NCI-H1417 treated with DMSO at 0.1 percent for 48 hours (cell line): ENCODE data around the gene EEFSEC.
A peak's percentile ranks its signal among the peaks of the same experiment; 100 is the strongest.
"Not testable (repeated sequence)": the region's sequence is repeated elsewhere in the genome, so short reads cannot be mapped to it uniquely, and the experiment has no call there.

Experiments used
- DNase-seq: peaks from one replicate; lab custom pipeline; 2025; lab: John Stamatoyannopoulos, UW

Gene EEFSEC

DNA sequence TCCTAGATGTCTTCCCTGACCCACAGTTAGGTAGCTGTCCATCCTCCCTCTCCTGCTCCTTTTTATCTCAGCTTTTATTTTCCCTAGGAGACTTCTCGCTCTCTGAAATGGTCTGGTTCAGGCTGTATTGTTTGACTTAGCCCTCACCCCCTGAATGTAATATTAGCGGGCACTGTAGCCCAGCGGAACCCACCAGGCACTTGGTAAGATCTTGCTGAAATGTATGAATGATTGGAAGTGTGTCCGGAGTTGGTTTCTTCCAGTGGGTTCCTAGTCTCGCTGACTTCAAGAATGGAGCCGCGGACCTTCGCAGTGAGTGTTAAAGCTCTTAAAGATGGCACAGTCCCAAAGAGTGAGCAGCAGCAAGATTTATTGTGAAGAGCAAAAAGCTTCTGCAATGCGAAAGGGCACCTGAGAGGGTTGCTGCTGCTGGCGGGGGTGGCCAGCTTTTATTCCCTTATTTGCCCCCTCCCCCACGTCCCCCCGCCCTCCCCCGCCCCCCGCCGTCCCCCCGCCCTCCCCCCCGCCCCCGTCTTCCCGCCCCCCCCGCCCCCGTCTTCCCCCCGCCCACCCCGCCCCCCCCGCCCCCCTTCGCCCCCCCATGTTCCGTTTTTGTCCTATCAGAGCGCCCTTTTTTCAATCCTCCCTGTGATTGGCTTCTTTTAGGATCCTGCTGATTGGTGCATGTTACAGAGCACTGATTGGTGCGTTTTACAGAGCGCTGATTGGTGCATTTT lies 694 bp upstream of the EEFSEC start:
- DNase-seq = no peak

DNA sequence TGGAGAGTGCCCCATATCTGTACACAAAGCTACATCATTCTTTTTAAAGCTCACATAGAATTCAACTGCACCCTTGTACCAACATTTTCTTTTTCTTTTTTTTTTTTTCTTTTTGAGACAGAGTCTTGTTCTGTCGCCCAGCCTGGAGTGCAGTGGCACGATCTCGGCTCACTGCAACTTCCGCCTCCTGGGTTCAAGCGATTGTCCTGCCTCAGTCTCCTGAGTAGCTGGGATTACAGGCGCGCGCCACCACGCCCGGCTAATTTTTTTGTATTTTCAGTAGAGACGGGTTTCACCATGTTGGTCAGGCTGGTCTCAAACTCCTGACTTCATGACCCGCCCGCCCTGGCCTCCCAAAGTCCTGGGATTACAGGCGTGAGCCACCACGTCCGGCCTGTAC lies 1.1 kb downstream of the EEFSEC start:
- not testable (repeated sequence) for DNase-seq

DNA sequence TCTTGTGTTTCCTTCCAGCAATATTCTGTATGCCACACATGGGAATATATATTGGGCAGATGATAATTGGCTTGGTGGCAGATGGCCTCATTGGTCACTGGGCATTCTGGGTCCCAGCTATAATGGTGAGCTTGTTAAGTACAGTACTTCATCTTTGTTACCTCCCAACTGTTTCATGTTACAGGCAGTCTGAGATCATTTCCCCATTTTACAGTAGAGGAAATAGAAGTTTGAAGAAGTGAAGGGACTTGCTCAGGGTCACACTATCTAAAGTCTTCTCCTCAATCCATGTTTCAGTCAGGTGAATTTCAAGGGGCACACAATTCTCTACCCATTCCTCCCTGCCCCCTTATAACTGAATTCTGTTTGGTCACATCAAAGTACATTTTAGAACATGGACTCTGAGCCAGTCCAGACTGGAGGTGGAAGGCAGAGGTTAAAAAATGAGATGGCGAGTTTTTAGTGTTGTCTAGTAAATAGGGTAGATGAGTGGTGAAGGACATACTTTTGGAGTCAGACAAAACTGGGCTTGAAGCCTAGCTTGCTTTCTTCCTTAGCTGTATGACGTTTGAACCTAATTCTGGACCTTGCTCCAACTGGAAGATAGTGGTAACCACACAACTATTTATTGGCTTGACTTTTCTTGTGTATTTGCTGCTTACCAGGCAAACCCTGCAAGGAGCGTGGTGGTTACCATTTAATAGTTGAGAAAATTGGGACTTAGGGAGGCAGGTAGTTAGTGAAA lies 2.5 kb downstream of the EEFSEC start:
- DNase-seq = no peak

DNA sequence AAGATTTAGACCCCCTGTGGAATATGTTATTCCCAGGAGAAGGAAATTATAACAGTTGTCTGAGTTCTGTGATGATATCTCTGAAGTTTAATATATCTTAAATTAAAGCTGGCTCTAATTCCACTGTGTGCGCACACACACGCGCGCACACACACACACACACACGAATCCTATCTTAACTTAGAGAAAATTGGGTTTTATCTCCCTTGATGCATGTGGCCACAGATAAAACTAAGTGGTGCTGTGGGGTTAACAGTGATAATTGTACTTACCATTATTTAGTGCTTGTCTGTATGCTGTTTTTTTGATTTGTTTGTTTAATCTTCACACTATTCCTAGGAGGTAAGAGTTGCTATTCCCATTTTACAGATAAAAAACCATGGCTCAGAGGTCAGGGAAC lies 7.4 kb downstream of the EEFSEC start:
- DNase-seq = no peak

DNA sequence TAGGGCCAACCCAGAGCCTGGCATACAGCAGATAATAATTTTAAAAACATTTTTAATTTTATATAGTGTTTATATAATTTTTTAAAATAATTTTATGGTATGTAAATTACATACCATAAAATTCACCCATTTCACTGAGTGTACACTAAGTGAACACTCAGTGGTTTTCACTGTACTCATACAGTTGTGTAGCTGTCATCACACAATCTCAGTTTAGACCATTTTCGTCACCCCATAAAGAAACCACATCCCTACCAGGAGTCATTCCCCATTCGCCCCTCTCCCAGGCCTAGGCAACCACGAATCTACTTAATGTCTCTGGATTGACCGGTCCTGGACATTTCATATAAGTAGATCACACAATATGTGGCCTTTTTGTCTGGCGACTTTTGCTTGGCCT lies 10.2 kb downstream of the EEFSEC start:
- DNase-seq = no peak

DNA sequence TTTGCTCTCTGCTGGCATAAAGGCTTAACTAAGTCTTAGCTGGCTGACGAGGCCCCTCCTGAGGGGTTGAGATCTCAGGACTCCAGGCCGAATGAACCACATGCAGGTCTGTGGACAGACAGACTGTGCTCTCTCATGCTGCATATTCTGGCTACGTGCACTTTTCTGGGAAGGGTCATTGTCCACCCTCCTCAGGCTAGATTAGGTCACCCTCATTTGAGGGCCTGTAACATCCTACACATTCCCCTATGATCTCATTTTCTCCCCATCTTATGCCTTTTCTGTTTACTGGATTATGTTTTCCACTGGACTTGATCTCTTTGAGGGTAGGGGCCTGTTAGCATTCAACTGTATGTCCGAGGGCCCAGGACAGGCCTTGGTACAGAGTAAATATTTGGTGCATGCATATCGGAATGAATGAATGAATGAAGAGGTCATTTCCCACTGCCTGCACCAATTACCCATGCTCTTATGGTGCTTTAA lies 13.7 kb downstream of the EEFSEC start:
- DNase-seq = no peak

DNA sequence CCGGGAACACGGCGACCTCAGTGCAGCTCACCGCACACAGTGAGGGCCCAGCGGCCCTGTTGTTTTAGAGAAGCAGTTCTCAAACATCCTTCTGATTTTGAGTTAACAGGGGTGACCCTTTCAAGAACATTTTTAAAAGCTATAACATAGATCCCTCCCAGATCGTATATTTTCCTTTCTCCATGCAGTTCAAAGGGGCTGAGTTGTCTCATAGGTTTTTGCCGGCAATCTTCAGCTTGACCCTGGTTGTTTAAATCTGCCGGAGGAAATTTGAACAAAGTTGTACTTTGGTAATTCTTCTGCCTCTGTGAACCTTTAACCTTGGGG lies 14.3 kb downstream of the EEFSEC start:
- DNase-seq = no peak

DNA sequence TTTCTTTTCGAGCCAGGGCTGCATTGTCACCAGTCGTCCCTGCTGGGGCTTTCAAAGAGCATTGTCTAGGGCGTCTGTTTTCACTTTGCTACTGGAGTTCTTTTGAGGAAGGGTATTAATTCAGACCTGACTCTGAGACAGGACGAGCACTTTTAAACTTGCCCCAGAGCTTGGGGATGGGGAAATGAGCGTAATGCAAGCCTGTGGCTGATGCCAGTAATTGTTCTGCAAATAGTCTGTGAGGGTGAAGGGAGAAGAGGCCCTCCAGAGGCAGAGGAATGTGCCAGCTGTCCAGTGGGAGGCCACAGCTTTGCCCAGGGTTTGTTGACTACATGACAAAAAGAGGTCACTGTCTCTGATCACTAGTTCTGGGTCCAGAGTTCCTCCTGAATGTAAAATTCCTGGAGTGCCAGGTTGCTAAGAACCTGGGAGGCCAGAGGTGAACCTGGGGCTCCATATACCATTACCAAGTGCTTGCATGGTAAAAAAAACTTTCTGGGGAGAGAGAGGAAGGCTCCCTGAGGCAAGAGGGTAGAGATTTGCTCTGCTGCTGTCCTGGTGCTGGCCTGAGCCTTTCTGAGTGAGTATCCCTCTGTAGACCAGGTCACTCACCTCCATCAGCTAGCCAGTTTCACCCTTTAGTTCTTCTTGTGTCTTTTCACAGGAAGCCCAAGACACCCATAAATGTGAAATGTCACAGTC lies 14.8 kb downstream of the EEFSEC start:
- DNase-seq = no peak

DNA sequence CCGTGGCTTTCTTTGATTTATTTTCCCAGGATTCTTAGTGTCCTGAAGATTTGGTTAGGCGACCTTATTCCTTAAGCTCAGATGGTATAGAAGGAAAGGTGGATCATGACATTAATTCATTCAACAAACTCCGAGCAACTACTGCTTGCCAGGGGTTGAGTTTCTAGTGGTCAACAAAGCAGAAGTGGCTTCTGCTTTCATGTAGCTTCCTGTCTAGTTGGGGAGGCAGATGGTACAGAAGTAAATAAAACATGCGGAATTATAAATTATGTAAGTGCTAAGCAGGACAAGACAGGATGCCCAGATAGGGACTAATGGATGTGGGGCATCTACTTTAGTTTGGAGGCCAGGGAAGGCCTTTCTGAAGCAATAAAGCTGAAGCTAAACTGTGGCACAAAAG lies 15.6 kb downstream of the EEFSEC start:
- DNase-seq = no peak

DNA sequence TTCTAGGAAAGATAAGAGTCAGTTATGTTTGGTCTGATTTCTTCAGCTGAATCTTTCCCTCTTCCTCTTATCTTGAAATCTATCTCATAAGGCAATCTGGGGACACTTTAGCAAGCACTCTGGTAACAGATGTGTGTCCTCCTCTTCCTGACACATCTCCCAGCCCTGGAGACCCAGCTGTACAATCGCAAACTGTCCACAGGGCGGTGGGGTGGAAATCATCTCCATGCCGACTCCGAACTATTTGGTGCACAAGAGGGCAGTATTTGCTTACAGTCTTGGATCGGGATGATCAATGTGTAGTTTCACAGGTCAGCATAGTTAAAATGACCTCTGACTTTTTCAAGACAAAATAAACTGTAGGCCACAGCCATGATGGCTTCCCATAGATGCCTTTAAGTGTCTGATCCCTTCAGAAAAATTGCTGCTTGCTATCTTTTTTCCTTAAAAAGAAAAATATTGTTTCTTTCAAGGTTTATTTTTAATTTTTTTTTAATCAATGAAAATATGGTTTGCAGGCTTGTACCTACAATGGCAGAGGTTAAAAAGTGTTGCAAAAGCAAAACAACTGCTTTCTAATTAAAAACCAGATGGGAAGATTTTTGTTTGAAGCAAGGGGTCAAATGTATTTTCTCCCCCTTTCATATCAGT lies 17.7 kb downstream of the EEFSEC start:
- peak; percentile 74 for DNase-seq

DNA sequence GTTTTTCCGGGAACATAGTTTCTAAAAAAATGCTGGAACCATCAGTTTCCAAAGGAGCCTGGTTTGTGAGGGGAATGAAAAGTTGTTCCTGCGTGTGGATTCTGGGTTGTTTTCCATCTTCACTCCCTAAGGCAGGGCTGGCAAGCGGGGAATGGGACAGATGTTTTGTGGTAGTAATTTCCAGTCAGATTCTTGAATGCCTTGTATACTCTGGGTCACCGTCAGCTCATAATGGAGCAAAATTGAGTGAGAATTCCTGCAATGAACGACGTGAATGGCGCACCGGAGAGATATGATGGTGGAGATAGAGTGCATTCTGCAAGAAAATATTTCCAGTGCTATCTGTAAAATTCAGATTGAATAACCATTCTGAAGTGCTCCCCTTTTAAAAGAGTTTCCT lies 19.9 kb downstream of the EEFSEC start:
- DNase-seq = no peak

DNA sequence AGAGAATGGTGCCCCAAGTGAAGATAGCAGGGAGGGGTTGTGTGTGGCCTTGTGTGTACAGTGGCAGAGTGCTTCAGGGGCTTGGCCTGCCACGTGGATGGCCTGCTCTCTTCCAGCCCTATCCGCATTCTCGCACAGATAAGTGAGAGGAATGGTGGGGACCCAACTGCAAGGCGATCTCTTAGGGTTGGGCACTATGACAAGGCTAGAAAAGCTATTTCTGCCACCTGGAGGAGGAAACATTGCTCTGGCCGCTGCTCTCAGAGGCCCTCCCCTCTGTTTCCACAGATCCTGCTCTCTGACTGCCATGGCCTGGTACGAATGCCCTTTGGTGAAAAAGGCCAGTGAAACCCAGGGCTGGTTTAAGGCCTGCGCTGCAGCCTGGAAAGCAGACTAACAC lies 20.6 kb downstream of the EEFSEC start:
- no peak for DNase-seq

DNA sequence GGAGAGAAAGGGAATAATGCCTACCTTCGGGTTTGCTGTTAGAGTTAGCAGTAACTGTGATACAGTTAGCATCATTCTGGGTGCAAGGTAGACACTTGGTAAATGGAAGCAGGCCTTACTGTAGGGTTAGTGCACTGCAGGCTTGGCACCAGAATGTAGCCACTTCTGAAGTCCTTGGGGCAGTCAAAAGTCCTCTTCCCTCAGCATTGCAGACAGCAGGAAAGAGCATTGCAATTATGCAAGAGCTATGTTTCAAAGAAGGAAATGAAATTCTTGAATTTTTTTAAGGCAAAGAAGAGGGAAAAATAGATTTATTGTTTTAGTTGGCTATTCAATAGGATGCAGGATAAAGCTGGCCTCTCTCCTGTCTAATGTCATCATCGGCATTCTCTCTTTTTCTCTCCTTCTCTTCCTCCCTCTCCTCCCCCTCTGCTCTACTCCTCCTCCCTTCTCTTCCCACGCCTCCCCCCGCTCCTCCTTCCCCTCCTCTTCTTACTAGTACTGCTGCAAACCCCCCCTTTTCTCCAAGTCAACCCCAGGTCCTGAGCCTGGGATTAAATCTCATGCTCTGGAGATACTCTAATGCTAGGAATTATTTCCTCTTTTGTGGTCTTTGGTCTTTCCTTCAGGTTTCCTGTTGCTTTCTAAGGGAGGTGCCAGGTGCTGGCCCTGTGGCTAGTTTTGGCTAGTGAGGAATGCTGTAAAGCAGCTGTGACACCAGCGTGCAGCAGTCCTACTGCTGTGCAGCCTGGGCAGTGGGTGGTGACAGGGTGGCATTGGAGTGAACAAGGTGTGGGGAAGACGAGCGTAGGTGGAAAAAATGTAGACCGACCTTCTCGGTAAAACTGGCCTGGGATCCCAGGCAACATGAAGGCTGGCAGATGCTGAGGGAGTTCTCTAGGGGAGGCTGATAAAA lies 21.7 kb downstream of the EEFSEC start:
- no peak for DNase-seq

DNA sequence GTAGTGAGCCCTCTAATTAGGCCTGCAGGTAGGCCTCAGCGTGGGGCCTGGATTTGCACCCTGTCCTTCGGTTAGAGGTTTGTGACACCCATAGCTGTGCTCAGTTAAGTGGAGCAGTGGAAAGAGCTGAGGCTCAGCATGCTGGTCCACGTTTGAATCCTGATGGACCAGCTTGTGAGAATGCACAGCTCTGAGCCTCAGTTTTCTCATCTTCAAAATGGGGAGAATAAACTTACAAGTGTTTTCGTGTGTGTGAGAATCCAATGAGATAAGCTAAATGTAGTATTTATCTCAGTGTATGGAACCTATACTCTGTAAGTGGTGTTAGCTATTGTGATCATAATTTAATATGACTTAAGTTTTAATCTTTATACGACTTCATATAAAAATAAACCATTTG lies 22.5 kb downstream of the EEFSEC start:
- DNase-seq = no peak

DNA sequence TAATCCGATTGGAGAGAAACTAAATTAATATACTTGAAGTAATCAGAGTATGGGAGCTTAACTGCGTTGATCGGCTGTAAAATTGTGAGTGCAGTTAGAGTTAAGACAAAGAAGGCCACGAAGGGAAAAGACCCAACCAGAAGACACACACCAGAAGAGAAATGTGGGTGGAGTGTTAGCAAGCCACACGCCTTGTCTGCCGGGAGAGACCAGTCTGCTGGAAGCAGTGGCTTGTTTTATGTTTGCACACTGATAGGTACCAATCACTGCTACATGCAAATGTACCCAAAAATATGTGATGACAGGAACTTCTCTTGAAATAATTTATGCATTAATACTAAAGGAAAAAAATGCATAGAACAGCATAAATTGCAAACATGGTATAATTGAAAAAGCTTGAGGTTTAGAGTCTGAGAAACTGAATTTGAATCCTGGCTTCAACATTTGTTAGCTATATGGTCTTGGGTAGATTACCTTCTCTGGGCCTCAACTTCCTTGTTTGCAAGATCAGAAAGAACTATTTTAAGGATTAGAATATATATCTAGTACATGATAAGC lies 23.1 kb downstream of the EEFSEC start:
- no peak for DNase-seq

DNA sequence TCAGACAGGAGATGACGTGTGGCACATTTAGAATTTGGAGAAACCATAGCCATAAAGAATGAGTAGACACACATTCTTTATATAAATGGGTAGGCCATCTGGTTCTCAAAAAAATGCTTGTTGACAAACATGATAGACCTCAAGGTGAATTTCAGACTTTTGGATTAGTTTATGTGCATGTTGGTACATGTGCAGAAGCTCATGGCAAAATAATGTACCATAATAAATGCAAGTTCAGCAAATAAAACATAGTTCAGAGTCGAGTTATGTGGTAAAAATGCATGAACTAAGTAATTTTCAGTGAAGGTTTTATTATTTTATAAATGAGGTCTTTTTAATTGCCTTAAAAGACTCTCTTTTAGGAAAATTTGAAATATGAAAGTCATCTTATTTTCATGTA lies 24.6 kb downstream of the EEFSEC start:
- no peak for DNase-seq

DNA sequence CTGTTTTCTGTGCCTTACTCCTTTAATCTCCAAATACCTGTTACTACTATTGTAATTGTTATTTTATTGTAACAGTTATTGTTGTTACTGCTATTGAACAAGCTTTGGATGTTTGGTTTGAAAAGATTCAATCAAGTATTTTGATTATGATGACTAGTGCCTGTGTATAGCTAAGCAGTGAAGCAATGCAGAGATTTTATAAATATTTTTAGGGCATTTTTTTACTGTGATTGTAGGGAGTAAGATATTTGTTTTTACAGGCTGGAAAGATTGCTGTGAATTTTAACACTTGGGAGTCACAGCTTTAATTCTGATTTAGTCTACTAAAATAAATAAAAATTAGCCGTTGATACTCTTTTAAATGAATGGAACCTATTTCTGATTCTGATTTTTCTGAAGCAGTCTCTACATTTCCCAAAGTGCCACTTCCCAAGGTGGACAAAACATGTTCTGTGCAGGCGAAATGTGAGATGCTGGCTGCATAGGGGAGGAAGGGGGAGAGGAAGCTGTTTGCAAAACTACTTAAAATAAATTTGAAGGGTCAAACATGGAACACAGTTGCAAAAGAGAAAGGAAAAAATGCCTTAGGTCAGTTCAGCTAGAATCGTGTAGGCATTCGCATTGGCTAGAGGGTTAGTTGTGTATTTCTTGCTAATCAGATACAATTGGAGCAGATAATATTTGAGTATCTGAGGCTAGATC lies 25.7 kb downstream of the EEFSEC start:
- DNase-seq = no peak

DNA sequence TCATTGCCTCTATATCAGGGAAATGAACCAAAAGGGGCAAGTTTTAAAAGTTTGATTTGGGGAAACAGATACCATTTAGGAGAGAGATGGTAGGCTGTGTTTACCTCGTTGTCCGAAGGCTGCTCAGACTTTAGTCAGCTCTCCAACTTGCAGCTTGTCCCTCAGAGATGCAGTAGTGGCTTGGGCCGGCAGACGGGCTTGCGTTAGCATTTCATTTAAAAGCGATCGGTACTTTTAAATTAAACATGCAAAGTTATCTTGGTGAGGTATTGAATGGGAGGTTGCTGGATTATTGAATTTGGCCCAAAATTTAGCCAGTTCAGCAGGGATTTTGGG lies 26.2 kb downstream of the EEFSEC start:
- DNase-seq = no peak

DNA sequence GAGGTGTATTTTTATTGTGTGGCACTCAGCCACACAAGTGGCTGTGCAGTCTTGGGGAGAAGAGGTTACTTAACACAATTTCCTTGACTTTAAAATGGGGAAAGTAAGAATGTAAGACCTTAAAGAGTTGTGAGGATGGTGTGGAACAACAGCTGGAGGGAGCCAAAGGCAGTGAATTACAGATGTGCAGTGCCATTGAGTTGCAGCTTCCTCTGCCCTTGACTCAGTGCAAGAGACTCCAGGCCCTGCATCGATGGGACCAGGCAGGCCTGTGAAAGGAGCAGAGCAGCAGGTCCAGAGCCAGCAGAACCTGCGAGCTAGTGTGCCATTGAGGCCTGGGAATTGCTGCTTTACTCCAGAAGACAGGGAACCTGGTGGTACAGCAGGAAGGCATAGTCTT lies 27.2 kb downstream of the EEFSEC start:
- no peak for DNase-seq

DNA sequence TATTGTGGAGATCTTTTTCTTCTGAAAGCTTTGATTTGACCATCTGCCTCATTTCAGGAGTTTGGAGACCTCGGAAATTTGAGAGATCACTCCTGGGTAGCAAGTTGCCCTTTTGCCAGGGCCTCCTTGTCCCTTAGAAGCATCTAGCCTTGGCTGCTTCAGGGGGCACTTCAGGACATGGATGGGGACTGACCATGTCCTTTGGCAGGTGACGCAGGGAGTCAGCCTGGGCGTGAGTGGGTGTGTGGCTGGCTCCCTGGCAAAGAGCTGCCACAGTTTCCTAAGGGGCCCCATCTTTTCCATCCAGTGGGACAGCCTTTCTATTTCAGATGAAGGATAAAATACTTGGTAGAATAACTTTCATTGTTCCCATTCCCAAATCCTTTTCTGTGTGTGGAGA lies 27.6 kb downstream of the EEFSEC start:
- no peak for DNase-seq

DNA sequence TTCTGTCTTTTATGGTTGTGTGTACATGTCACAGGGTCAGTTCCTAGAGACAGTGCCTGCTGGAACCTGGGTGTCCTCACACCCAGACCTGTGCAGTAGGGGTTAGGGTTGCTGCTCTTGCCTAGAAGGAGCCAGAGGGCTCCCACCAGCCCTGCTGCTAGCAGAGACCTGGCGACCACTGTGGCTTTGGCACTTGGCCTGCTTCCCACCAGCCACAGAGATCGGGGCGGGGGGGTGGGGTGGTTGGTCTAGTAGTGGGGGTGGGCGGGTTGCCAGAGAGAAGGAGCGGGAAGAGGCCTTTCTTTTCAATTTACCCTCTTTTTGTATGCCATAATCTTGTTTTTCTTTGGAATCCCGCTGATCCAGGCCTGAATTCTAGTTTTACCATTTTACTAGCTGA lies 29.4 kb downstream of the EEFSEC start:
- no peak for DNase-seq
